Endothelial cell of umbilical vein (primary cell): ENCODE results near the gene CTNND2. TPM values are rescaled to one million over a fixed set of nuclear protein-coding genes. Genes with fewer than 3 reads are reported as not detected.

Experiments
- BruUV-seq: library from RNA; stranded (reverse); fragments of 400-500 nt; replicated peaks from 2 replicates; lab custom pipeline; 2021; lab: Mats Ljungman, UMichigan
- CTCF ChIA-PET: fragments of 300-600, 350-600 bp; sonication (Branson Sonifier 250); formaldehyde crosslinking; loops from one replicate; lab custom pipeline; 2021; ENCODE audit warnings: antibody characterized with exemption, inconsistent platforms; lab: Charles Lee
- POLR2A ChIA-PET: fragments of 300-600, 350-600 bp; sonication (Branson Sonifier 250); formaldehyde crosslinking; loops from one replicate; lab custom pipeline; 2021; ENCODE audit warnings: antibody characterized with exemption, inconsistent platforms; lab: Charles Lee
- DNase-seq: peaks from one replicate; pipeline ENCODE4 v3.0.0-alpha.2; 2011; ENCODE audit warnings: low read depth, low spot score
- FAIRE-seq: peaks from 2 replicates; lab custom pipeline; 2011; peaks lifted over from hg19 to GRCh38; lab: Jason Lieb, UNC
- H2AFZ ChIP-seq: 2 replicates; pipeline ENCODE4 v1.6.0; 2012; ENCODE audit warnings: low read depth, low read length, control low read depth, inconsistent platforms
- H3K27ac ChIP-seq: 2 replicates; pipeline ENCODE4 v1.5.1; 2011; ENCODE audit warnings: low read depth, mild to moderate bottlenecking, control low read depth, low read length, moderate library complexity; ENCODE audit not compliant: insufficient read depth
- H3K27me3 ChIP-seq, 2 experiments: 2 replicates each; pipeline versions ENCODE4 v1.6.0 to v1.6.1; 2011; ENCODE audit warnings: low read length in 2 of 2, mixed read lengths in 1 of 2; ENCODE audit not compliant: control insufficient read depth in 2 of 2, insufficient read depth in 2 of 2
- H3K36me3 ChIP-seq, 2 experiments: 2 replicates in 1 of 2; 3 replicates in 1 of 2; pipeline ENCODE4 v1.5.1; 2011; ENCODE audit warnings: low read length in 2 of 2, mild to moderate bottlenecking in 1 of 2, moderate library complexity in 1 of 2; ENCODE audit not compliant: control insufficient read depth in 2 of 2, insufficient read depth in 2 of 2; ENCODE audit errors: extremely low read depth in 1 of 2
- H3K4me1 ChIP-seq: 3 replicates; pipeline ENCODE4 v1.5.1; 2011; ENCODE audit warnings: mild to moderate bottlenecking, low read length; ENCODE audit not compliant: control insufficient read depth, insufficient read depth; ENCODE audit errors: extremely low read depth
- H3K4me2 ChIP-seq: 2 replicates; pipeline ENCODE4 v1.6.1; 2011; ENCODE audit warnings: low read length, control low read depth, mixed read lengths; ENCODE audit not compliant: insufficient read depth
- H3K4me3 ChIP-seq, 3 experiments: fragments of 200-600 bp in 1 of 3; sonication (generic), shearing (Covaris generic) in 1 of 3; replicated peaks in 1 of 3; 2 replicates each; pipeline ENCODE4 v1.5.1; 2011 to 2016; ENCODE audit warnings: control low read depth in 3 of 3, low read length in 3 of 3, mild to moderate bottlenecking in 2 of 3, inconsistent platforms in 1 of 3, low read depth in 1 of 3, moderate library complexity in 1 of 3; ENCODE audit not compliant: insufficient read depth in 1 of 3
- H3K79me2 ChIP-seq: 2 replicates; pipeline ENCODE4 v1.6.0; 2012; ENCODE audit warnings: low read length, inconsistent platforms; ENCODE audit not compliant: control insufficient read depth, insufficient read depth
- H3K9ac ChIP-seq: replicated peaks from 2 replicates; pipeline ENCODE3; 2011; ENCODE audit warnings: low read length, control low read depth; ENCODE audit not compliant: insufficient read depth; ENCODE audit errors: extremely low read depth
- H3K9me1 ChIP-seq: replicated peaks from 3 replicates; pipeline ENCODE4 v1.6.0; 2011; ENCODE audit warnings: mild to moderate bottlenecking, low read length; ENCODE audit not compliant: control insufficient read depth, insufficient read depth; ENCODE audit errors: extremely low read depth
- H3K9me3 ChIP-seq: replicated peaks from 2 replicates; pipeline ENCODE4 v1.5.1; 2012; ENCODE audit warnings: low read length, inconsistent platforms; ENCODE audit not compliant: control insufficient read depth, insufficient read depth
- H4K20me1 ChIP-seq: replicated peaks from 2 replicates; pipeline ENCODE3; 2011; ENCODE audit warnings: mild to moderate bottlenecking, low read length; ENCODE audit not compliant: control insufficient read depth, insufficient read depth; ENCODE audit errors: extremely low read depth
- EZH2 ChIP-seq: IDR thresholded peaks from 2 replicates; pipeline ENCODE4 v1.6.1; 2012; ENCODE audit warnings: borderline replicate concordance, low read depth, mild to moderate bottlenecking, moderate library complexity, low read length, inconsistent platforms; ENCODE audit not compliant: severe bottlenecking
- JUN ChIP-seq: IDR thresholded peaks from 2 replicates; pipeline ENCODE4 v1.6.1; 2011; ENCODE audit warnings: borderline replicate concordance, low read depth; ENCODE audit not compliant: insufficient read length, insufficient read depth
- MYC ChIP-seq: IDR thresholded peaks from one replicate; pipeline ENCODE4 v1.6.1; 2011; ENCODE audit warnings: mild to moderate bottlenecking, low read depth, low read length
- dilution Hi-C: fragments of 300-500 bp; cut with MboI; formaldehyde crosslinking; loops from one replicate; pipeline ENCODE4 v1.15.0; 2019; ENCODE audit warnings: low sequenced_read_pairs; ENCODE audit not compliant: extremely low pct_ligation_motif_present
- intact Hi-C: fragments of 100-400 bp; cut with micrococcal nuclease; formaldehyde crosslinking; loops from one replicate; pipeline ENCODE4 v1.10.0; 2022
- polyA plus RNA-seq, 4 experiments: library from polyadenylated mRNA; depleted of rRNA in 3 of 4; stranded (reverse) in 3 of 4; unstranded in 1 of 4; fragments of >200 nt; gene quantifications; 2 replicates each; pipeline versions ENCODE4 v1.2.1 to v1.2.3, GENCODE V29; 2011 to 2012; ENCODE audit warnings: missing spikeins in 1 of 4
- total RNA-seq: library from RNA; stranded (reverse); gene quantifications from 2 replicates; pipeline ENCODE4 v1.2.3, GENCODE V29; 2021
- TF ChIP-seq, protein P1 (sequence below), 2 donors: IDR thresholded peaks; 1 replicate in 1 of 2; 2 replicates in 1 of 2; pipeline ENCODE4 v1.5.1; 2011; ENCODE audit warnings: low read length in 2 of 2, mild to moderate bottlenecking in 2 of 2, moderate library complexity in 2 of 2, control low read depth in 1 of 2, inconsistent platforms in 1 of 2, low read depth in 1 of 2; ENCODE audit not compliant: insufficient read depth in 1 of 2; ENCODE audit errors: extremely low read depth in 1 of 2

CTNND2 gene
- total and polyA plus RNA-seq, 2 donors (not counting 3 experiments of a cell fraction or from before 2014, with no cell fraction given) = not detected

DNA sequence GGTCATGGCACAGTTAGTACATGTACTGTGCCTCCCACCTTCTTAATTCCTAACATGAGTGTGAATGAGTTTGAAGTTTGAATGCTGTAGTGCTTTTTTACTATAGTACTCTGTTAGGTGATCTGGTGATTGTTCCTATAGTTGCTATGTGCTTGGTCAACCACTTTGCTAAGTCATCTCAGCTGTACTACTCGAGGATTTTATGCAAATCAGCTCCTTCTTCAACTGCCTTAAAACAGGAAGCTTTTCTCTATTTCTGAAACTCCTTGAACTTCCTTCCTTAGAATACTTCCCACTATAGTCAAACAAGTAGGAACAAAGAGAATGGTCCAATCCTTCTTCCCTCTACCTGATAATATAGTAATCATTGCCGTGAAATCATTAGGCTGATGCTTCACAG lies 219.6 kb downstream of the CTNND2 start:
- TF ChIP-seq, protein P1, sequence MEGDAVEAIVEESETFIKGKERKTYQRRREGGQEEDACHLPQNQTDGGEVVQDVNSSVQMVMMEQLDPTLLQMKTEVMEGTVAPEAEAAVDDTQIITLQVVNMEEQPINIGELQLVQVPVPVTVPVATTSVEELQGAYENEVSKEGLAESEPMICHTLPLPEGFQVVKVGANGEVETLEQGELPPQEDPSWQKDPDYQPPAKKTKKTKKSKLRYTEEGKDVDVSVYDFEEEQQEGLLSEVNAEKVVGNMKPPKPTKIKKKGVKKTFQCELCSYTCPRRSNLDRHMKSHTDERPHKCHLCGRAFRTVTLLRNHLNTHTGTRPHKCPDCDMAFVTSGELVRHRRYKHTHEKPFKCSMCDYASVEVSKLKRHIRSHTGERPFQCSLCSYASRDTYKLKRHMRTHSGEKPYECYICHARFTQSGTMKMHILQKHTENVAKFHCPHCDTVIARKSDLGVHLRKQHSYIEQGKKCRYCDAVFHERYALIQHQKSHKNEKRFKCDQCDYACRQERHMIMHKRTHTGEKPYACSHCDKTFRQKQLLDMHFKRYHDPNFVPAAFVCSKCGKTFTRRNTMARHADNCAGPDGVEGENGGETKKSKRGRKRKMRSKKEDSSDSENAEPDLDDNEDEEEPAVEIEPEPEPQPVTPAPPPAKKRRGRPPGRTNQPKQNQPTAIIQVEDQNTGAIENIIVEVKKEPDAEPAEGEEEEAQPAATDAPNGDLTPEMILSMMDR (IDR thresholded peaks at IDR 0.05; ENCODE audit: extremely low read depth in 1 of 2, insufficient read depth in 1 of 2, low read depth in 1 of 2, low read length in 2 of 2) = no peak
- no peak for TF ChIP-seq MYC
- TF ChIP-seq JUN = no peak
- no peak for TF ChIP-seq EZH2
- H3K27ac ChIP-seq = no peak overlapping the region
- DNase-seq (no peak), FAIRE-seq (no peak)
- H3K9me3 ChIP-seq = peaks cover 8% of the 10 kb centered on the region
- H3K9ac ChIP-seq = no peak overlapping the region
- H3K4me3 ChIP-seq = no peak overlapping the region
- dilution Hi-C loops = no loop called here
- ChIA-PET POLR2A (no interaction called here), CTCF (no interaction called here)
- intact Hi-C loops = no loop called here
- H3K27me3 ChIP-seq = no peaks in the 10 kb centered on the region
- H3K9me1 ChIP-seq = no peaks in the 10 kb centered on the region
- no peaks in the 10 kb centered on the region for H3K4me1 ChIP-seq
- H2AFZ ChIP-seq = no peak overlapping the region
- no TSS peak for BruUV-seq
- no peaks in the 10 kb centered on the region for H4K20me1 ChIP-seq
- no peaks in the 10 kb centered on the region for H3K36me3 ChIP-seq
- no peaks in the 10 kb centered on the region for H3K79me2 ChIP-seq
- no peak overlapping the region for H3K4me2 ChIP-seq

DNA sequence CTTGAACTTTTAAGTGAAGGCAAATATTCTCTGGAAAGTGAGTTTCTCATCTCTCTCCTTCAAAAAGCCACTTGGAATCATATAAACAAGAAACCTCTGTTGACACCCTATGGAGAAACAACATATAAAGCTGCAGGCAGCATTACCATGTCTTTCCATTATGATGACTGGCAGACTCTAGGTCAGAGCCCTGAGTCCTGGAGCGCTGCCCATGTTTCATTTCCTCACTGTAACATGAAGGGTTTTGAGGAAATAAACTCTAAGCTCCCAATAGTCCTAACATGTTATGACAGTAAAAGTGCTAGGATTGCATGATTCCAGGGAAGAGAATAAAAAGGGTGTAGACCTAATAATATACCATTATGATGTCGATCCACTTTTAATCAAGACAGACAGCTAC lies 220.6 kb downstream of the CTNND2 start:
- no TSS peak for BruUV-seq
- no peak overlapping the region for H3K4me3 ChIP-seq
- DNase-seq (no peak), FAIRE-seq (no peak)
- CTCF ChIA-PET = no interaction called here
- H3K4me2 ChIP-seq = no peak overlapping the region
- dilution Hi-C loops (no loop called here), intact Hi-C loops (no loop called here)
- no peaks in the 10 kb centered on the region for H4K20me1 ChIP-seq
- TF ChIP-seq EZH2 (no peak), MYC (no peak)
- H3K9ac ChIP-seq = no peak overlapping the region
- H3K79me2 ChIP-seq = no peaks in the 10 kb centered on the region
- POLR2A ChIA-PET = no interaction called here
- H3K4me1 ChIP-seq = no peaks in the 10 kb centered on the region
- H2AFZ ChIP-seq = no peak overlapping the region
- no peaks in the 10 kb centered on the region for H3K27me3 ChIP-seq
- H3K36me3 ChIP-seq = no peaks in the 10 kb centered on the region
- no peaks in the 10 kb centered on the region for H3K9me1 ChIP-seq
- H3K9me3 ChIP-seq = peaks cover 10% of the 10 kb centered on the region
- H3K27ac ChIP-seq = no peak overlapping the region
